PC-3 (cell line): ENCODE measurements around the gene IKBIP.

Experiments
- CTCF ChIP-seq: fragments of 300-600 bp; sonication (generic); conservative IDR thresholded peaks from 2 replicates; pipeline ENCODE4 v1.5.1; 2017; ENCODE audit warnings: antibody characterized with exemption, low read depth, mild to moderate bottlenecking, low read length
- EZH2 ChIP-seq: fragments of 300-600 bp; sonication (generic); IDR thresholded peaks from one replicate; pipeline ENCODE4 v1.6.1; 2017; ENCODE audit warnings: antibody characterized with exemption, mild to moderate bottlenecking, low read length; ENCODE audit not compliant: unreplicated experiment
- EZH2phosphoT487 ChIP-seq: fragments of 300-600 bp; sonication (generic); IDR thresholded peaks from 2 replicates; pipeline ENCODE4 v1.6.1; 2018; ENCODE audit warnings: mild to moderate bottlenecking, antibody characterized with exemption, low read length, borderline replicate concordance

- no peak for TF ChIP-seq CTCF
- TF ChIP-seq EZH2phosphoT487: no peak
- no peak for TF ChIP-seq EZH2
These were observed 6.6 kb downstream of the IKBIP start for GRCh38 chr12:98638009-98638408.
